Measurements from ENCODE around the gene VSX1.

- TF ChIP-seq CTCF (IDR thresholded peaks at IDR 0.05; ENCODE audit: low read depth, low read length) (no peak), POLR2A (IDR thresholded peaks at IDR 0.05; ENCODE audit: extremely low read depth, insufficient read length) (no peak), MAX (IDR thresholded peaks at IDR 0.05; ENCODE audit: low read depth, low read length) (no peak), MYC (IDR thresholded peaks at IDR 0.05; ENCODE audit: low read depth, low read length) (no peak)
Measured at GRCh38 chr20:25083141-25083772, 1.3 kb upstream of the VSX1 start.

Measured in NB4 (cell line).